Tibial nerve (tissue), 4 donors: Measurements from ENCODE around the gene CAMK2D.

ENCODE experiments used
- CTCF ChIP-seq, 5 experiments: fragments of 200-600 bp in 3 of 5; fragments of 450-650 bp in 2 of 5; sonication (generic) in 3 of 5; IDR thresholded peaks; one replicate each; pipeline ENCODE4 v1.5.1; 2016 to 2019; ENCODE audit warnings: antibody characterized with exemption in 5 of 5, mild to moderate bottlenecking in 3 of 5, moderate library complexity in 2 of 5
- EP300 ChIP-seq, 2 donors: sonication (generic); formaldehyde crosslinking; IDR thresholded peaks; one replicate each; pipeline ENCODE4 v1.6.1; 2017; ENCODE audit warnings: antibody characterized with exemption in 2 of 2, mild to moderate bottlenecking in 1 of 2
- POLR2A ChIP-seq, 2 donors: fragments of 450-650 bp; IDR thresholded peaks; one replicate each; pipeline ENCODE4 v1.6.1; 2017; ENCODE audit warnings: antibody characterized with exemption in 2 of 2, mild to moderate bottlenecking in 2 of 2, moderate library complexity in 2 of 2

- TF ChIP-seq POLR2A (IDR thresholded peaks at IDR 0.05) (no peak), CTCF (IDR thresholded peaks at IDR 0.05) (no peak), EP300 (IDR thresholded peaks at IDR 0.05) (no peak)
Measured at GRCh38 chr4:113528395-113528794, 233.1 kb downstream of the CAMK2D start.
